ENCODE measurements around the gene NKX6-2.

DNA sequence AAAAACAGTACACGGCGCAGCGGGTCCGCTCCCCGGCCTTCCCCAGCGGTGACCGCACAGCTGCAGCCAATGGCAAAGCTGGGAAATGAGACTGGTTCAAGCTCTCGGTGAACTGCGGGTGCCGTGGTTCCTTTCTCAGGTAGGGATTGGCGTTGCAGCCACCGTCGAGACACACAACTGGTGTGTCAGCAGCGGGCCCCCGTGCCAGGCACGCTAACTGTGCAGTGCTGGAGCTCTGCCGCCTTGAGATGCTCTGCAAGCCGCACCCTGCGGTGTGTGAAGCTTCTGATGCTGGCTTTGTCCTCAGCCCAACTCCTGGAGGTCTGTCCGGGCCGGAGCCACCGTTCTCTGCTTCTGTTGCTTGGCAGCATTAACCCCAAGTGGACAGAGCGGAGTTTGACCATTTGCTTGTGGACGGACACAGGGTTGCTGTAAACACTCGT lies 20.6 kb upstream of the NKX6-2 start:
- TF ChIP-seq EZH2 (IDR thresholded peaks at IDR 0.05) (no peak), EZH2phosphoT487 (IDR thresholded peaks at IDR 0.05) (no peak)
- TF ChIP-seq, protein P1, sequence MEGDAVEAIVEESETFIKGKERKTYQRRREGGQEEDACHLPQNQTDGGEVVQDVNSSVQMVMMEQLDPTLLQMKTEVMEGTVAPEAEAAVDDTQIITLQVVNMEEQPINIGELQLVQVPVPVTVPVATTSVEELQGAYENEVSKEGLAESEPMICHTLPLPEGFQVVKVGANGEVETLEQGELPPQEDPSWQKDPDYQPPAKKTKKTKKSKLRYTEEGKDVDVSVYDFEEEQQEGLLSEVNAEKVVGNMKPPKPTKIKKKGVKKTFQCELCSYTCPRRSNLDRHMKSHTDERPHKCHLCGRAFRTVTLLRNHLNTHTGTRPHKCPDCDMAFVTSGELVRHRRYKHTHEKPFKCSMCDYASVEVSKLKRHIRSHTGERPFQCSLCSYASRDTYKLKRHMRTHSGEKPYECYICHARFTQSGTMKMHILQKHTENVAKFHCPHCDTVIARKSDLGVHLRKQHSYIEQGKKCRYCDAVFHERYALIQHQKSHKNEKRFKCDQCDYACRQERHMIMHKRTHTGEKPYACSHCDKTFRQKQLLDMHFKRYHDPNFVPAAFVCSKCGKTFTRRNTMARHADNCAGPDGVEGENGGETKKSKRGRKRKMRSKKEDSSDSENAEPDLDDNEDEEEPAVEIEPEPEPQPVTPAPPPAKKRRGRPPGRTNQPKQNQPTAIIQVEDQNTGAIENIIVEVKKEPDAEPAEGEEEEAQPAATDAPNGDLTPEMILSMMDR (IDR thresholded peaks at IDR 0.05), result no peak

All from neural progenitor cell (in vitro differentiated cells).